ENCODE results near the gene COL19A1.
A peak's percentile ranks its signal among the peaks of the same experiment; 100 is the strongest.

The COL19A1 gene

DNA sequence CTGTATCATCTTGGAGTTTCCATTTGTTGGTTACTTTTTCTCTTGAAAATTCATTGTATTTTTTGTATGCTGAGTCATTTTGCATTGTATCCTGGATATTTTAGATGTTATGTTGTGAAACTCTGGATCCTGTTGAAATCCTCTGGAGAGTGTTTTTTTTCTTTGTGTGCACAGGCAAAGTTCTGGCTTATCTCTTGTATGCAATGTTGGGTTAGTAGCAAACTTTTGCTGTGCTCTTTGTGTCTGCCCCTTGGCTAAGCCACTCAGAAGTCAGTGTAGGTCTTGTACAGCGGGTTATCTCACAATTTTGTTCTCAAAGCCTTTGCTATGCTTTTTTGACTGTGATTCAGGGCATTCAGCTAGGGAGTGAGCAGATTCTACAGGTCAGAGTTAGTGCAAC lies 40.5 kb upstream of the COL19A1 start:
- no peak for DNase-seq (ENCODE audit: low read depth)
- no peak overlapping the region for H3K4me3 ChIP-seq (ENCODE audit: low read depth, low read length)
- TF ChIP-seq, protein P1, sequence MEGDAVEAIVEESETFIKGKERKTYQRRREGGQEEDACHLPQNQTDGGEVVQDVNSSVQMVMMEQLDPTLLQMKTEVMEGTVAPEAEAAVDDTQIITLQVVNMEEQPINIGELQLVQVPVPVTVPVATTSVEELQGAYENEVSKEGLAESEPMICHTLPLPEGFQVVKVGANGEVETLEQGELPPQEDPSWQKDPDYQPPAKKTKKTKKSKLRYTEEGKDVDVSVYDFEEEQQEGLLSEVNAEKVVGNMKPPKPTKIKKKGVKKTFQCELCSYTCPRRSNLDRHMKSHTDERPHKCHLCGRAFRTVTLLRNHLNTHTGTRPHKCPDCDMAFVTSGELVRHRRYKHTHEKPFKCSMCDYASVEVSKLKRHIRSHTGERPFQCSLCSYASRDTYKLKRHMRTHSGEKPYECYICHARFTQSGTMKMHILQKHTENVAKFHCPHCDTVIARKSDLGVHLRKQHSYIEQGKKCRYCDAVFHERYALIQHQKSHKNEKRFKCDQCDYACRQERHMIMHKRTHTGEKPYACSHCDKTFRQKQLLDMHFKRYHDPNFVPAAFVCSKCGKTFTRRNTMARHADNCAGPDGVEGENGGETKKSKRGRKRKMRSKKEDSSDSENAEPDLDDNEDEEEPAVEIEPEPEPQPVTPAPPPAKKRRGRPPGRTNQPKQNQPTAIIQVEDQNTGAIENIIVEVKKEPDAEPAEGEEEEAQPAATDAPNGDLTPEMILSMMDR (IDR thresholded peaks at IDR 0.05; ENCODE audit: control insufficient read depth, extremely low read depth, insufficient read depth): no peak

DNA sequence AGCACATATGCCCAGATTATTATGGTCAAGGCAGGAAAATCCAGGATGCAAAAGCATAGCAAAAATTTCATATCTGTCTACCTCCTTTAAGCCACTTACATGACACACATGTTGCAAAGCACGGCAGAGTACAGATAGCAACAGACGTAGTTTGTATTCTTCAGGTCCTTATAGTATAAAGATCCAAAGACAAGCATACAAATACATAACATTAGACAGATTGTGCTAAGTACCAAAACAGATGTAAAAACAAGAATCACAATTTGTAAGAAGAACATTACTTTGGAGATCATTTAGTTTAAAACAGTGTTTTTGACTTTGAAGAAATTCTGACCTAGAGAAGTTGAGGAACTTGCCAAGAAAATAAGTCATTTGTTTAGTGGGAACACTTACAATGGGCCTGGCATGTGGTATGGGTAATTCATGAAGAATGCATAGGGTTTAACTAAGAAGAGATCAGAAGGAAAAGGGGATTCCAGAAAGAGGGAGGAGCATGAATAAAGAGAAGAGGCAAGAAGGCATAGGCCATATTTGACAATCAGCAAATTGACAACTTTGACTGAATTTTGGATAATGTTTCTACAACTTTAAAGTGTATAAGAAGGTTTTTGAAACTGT lies 39.0 kb upstream of the COL19A1 start:
- H3K4me3 ChIP-seq (ENCODE audit: low read depth, low read length): no peak overlapping the region
- TF ChIP-seq, protein P1 (IDR thresholded peaks at IDR 0.05; ENCODE audit: control insufficient read depth, extremely low read depth, insufficient read depth): no peak
- DNase-seq (ENCODE audit: low read depth): no peak

DNA sequence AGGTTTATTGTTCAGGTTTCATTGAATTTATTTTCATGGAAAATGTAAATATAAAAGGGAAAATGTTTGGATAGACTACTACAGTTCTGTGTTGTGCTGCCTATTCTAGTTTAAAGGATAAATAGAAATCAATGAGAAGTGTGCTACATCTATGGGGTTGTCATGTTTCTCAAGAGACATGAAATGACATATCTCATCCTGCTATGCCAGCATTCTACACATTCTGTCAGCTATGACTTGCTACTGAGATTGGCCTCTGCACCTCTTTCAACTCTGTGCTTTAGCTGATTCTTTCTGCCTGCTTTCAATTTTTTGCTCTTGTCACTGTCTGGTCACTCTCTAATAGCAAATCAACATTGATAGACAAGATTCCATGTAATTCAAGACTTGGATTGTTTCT lies 33.8 kb upstream of the COL19A1 start:
- DNase-seq (ENCODE audit: low read depth): no peak
- TF ChIP-seq, protein P1 (IDR thresholded peaks at IDR 0.05; ENCODE audit: control insufficient read depth, extremely low read depth, insufficient read depth): no peak
- no peak overlapping the region for H3K4me3 ChIP-seq (ENCODE audit: low read depth, low read length)

DNA sequence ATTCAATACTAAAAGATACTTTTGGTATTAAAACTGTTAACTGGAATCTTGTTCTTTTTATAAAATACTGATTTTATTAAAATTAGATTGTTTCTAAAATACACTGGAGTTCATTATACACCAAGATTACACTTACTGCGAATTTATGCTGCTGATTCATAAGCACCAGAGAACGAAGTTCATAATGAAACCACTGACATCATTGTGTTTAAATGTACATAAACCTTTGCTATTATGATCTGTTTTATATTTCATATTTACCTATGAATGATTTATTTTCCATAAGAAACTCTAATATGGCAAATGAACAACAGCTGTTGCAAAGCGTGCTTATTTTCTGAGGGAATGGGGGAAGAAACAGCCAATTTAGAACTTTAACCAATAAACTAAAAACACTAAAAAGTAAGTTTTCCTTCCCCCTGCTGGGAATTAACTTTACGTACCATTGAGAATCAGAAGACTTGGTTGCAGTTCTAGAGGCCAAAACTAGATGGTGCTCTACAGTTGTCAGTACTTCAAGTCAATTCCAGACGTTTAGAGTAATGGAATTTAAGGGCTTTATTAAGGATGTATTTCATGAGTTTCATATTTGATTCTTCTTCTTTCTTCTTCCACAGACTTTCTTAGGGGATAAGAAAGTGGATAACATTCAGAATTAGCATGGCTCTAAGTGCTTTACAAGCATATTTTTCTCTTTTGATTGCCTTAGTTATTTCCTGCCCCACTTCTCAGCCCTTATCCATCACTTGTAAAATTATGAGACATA lies 30.8 kb upstream of the COL19A1 start:
- TF ChIP-seq, protein P1 (IDR thresholded peaks at IDR 0.05; ENCODE audit: control insufficient read depth, extremely low read depth, insufficient read depth): peak; percentile 68
- no peak overlapping the region for H3K4me3 ChIP-seq (ENCODE audit: low read depth, low read length)
- peak; percentile 14 for DNase-seq (ENCODE audit: low read depth)

DNA sequence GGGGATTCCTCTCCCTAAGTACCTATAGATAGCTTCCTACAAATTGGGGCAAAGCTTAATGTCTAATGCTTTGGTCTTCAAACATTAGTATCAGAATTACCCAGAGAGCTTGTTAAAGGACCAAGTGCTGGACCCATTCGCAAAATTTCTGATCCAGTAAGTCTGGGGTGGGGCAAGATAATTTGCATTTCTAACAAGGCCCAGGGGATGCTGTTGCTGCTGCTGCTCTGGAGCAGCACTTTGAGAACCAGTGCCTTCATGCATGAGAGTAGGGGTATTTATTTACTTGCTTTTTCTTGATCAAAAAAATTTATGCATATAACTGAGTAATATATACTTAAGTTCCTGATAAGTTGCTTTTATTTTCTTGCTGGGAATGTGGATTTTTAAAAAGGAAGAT lies 24.5 kb upstream of the COL19A1 start:
- DNase-seq (ENCODE audit: low read depth): no peak
- TF ChIP-seq, protein P1 (IDR thresholded peaks at IDR 0.05; ENCODE audit: control insufficient read depth, extremely low read depth, insufficient read depth): no peak
- no peak overlapping the region for H3K4me3 ChIP-seq (ENCODE audit: low read depth, low read length)

DNA sequence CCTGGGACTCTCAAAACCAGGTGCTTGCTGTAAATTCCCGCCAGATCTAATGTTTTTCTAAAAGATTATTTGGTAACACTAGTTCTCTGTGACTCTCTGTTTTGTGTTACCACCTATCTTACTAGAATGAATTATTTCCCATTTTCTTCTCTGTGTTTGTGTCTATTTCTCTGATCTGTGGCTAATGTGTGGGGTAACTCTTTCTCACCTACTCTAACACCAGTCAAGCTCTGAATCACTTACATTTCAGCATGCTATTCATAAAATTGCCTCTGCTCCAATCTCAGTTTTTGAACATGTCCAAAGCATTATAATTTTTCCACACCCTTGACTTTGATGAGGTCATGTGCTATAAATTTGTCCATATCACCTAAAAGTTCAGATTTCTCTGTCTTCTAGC lies 23.2 kb upstream of the COL19A1 start:
- H3K4me3 ChIP-seq (ENCODE audit: low read depth, low read length): no peak overlapping the region
- TF ChIP-seq, protein P1 (IDR thresholded peaks at IDR 0.05; ENCODE audit: control insufficient read depth, extremely low read depth, insufficient read depth): no peak

More for the DNA sequence above, 23.2 kb upstream of the COL19A1 start:
- no peak for DNase-seq (ENCODE audit: low read depth)
